ENCODE data around the gene FOXE3.
A peak's percentile ranks its signal among the peaks of the same experiment; 100 is the strongest.

Gene FOXE3

DNA sequence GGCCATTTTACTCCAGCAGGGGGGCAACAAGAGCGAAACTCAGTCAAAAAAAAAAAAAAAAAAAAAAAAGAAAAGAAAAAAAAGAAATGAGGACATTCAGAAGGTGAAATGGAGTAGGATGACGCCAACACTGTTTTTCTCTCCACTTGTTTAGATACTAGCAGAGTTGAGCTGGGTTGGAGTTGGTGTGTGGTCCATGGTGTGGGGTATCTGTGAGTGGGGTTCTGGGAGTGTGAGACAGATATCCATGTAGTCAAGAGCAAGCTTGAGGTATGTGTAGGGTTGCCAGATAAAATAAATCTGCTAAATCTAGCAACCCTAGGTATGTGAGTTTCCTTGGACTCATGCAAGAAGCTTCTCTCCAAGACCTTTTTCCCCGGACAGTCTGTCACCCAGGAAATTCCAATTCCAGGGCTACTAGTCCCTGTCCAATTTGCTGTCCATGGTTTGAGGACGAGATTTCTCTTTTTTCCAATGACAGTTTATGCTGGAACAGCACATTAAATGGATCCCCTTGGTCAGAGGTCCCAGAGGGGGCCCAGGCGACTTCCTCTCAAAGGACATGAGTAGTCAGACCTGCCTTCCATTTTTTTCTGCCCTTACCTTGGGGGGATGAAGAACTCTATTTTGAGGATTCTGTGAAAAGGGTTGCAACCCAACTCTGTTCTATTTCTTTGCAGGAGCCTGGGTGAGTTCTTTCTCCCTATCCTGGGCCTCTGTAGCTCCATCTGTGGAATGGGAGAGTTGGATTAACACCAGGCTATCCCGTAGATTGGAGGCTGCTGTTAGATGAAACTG, 19.6 kb downstream of the FOXE3 start:
- DNase-seq (ENCODE audit: low spot score), result no peak

DNA sequence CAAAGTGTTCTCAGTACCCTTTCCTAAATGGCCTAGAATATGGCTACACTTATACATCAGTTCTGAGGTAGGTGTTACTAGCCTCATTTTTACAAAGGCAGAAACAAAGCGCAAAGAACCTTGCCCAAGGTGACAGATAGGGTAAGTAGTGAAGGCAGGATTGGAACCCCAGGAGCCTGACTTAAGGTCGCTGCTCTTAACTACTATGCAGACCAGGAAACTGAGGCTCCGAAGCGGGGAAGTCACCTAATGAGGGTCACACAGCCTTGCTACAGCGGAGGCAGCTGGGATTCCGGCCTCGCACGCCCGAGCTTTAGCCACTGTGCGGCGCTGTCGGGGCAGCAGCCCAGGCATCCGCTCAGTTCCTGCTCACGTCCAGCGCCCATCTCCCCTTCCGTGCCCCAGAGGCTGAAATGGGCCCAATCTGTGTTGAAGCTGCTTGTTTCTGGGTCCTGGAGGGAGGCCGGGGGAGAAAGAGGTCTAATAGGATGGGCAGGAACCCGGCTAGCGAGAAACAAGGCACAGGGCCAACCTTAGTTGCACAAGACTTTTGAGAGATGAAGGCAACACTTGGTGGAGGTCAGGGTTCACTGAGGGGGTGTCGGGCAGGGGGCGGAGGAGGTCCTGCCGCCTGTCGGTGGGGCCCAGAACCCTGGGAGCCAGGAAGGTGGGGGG, 20.4 kb downstream of the FOXE3 start:
- peak; percentile 89 for DNase-seq (ENCODE audit: low spot score)

DNA sequence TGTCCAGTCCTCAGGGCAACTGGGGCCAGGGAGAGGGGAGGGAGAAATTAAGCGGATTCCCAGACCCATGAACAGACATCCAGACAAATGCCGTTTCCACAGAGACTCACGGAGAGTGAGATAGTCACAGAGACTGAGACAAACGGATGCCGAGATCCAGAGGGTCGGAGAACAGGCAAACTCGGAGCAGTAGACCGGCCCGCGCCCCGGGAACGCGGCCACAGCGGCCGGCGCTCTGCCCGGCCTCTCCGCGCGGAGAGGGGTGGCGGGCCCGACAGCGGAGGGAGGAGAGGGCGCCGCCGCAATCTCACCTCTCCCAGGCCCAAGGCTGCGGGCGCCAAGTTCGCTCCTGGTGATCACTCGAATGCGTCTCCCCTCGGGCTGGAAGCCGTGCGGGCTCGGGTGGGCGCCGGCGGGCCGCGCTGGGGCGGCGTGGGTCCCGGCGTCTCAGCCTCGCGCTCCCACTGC, 20.9 kb downstream of the FOXE3 start:
- DNase-seq (ENCODE audit: low spot score), result peak; percentile 43

DNA sequence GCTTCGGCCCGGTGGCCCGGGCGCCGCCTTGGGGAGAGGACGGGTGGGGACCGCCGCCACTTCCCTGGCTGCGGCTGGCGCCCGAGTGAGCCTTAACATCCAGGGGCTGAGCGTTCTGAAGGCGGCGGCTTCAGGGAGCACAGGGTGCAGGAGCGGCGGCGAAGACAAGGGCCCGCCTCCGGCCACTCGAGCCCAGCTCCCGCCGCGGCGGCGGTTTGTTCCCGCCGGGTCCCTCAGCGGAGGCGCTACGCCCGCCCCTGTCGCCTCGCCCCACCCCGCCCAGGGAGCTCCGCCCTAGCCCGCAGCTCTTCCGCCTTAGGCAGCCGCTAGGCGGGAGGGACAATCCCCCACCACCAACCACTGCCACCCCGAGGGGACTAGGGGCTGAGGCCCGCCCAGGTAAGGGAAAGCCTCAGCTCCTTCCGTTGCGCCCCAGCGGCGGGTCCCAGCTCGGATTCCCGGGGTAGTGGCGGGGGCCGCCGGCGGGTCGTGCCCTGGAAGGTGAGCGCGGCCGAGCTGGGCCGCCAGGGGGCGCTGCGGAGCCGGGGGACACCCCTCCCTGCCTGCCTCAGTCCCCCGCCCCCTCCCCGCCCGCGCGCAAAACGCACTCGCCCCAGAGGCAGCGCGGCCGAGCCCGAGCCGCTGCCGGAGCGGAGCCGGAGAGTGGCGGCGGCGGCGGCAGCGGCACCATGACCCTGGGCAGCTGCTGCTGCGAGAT, 21.5 kb downstream of the FOXE3 start, which contains the start of gene FOXD2:
TSS of gene FOXD2 (plus strand) at position 598 of the 718 bp plus-strand sequence. CDS start at position 690, 92 bp downstream.
- peak; percentile 96 for DNase-seq (ENCODE audit: low spot score)

DNA sequence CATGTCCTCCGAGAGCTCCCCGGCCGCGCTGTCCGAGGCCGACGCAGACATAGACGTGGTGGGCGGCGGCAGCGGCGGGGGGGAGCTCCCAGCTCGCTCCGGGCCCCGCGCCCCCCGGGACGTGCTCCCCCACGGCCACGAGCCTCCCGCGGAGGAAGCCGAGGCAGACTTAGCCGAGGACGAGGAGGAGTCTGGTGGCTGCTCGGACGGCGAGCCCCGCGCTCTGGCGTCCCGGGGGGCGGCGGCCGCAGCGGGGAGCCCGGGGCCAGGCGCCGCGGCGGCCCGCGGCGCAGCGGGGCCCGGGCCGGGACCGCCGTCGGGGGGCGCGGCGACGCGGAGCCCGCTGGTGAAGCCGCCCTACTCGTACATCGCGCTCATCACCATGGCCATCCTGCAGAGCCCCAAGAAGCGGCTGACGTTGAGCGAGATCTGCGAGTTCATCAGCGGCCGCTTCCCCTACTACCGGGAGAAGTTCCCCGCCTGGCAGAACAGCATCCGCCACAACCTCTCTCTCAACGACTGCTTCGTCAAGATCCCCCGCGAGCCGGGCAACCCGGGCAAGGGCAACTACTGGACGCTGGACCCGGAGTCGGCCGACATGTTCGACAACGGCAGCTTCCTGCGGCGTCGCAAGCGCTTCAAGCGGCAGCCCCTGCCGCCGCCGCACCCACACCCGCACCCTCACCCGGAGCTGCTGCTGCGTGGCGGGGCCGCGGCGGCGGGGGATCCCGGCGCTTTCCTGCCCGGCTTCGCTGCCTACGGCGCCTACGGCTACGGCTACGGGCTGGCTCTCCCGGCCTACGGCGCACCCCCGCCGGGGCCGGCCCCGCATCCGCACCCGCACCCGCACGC, 22.3 kb downstream of the FOXE3 start:
- no peak for DNase-seq (ENCODE audit: low spot score)

DNA sequence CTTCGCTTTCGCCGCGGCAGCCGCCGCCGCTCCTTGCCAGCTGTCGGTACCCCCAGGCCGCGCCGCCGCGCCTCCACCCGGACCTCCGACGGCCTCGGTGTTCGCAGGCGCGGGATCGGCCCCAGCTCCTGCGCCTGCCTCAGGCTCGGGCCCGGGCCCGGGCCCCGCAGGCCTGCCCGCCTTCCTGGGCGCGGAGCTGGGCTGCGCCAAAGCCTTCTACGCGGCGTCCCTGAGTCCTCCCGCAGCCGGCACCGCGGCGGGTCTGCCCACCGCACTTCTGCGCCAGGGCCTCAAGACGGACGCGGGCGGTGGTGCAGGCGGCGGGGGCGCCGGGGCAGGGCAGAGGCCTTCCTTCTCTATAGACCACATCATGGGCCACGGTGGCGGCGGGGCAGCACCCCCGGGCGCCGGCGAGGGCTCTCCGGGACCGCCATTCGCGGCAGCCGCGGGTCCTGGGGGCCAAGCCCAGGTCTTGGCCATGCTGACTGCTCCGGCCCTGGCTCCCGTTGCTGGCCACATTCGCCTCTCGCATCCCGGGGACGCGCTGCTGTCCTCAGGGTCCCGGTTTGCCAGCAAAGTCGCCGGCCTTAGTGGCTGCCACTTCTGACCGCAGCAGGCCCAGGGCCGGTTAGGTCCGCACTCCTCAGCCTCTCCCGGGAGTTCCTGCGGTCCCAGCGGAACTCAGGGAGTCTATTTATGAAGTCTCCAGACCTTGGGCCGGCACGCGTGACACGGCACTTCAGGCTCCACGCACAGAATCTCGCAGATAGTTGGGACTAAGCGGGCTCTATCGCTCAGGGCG, 23.1 kb downstream of the FOXE3 start:
- no peak for DNase-seq (ENCODE audit: low spot score)

DNA sequence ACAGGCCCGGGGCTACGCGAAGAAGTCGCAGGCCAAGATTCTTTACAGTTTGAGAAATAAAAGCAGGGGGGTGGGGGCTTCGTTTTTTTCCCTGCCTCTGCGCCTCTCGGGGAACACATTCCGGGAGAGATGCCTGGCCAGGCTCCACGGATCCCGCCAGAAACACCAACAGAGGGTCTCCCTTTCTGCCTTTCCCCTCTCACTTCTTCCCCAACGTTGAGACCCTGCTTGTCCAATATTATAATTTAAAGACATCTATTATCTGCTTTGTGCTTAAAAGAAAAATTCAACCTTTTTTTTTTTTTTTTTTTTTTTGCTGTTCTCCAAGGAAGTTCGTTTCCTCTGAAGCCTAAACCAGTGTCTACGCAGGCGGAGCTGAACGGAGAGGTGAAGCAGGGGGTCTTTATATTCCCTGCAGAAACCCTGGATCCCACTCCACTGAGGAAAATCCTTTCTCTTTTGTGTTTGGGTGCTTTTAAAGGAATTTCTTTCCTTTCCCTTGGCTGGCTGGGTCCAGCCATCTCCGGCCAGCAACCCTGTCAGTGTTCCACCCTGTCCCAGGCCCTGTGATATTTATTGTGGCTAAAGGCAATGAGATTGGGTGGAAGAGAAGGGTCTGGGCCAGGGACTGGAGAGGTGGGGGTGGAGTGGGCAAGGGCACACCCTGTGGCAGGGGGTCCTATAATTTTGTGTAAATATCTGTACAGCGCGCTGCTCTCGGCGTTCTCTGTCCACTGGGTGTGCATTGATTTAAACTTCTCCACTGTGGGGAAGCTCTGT, 23.9 kb downstream of the FOXE3 start:
- DNase-seq (ENCODE audit: low spot score), result no peak

DNA sequence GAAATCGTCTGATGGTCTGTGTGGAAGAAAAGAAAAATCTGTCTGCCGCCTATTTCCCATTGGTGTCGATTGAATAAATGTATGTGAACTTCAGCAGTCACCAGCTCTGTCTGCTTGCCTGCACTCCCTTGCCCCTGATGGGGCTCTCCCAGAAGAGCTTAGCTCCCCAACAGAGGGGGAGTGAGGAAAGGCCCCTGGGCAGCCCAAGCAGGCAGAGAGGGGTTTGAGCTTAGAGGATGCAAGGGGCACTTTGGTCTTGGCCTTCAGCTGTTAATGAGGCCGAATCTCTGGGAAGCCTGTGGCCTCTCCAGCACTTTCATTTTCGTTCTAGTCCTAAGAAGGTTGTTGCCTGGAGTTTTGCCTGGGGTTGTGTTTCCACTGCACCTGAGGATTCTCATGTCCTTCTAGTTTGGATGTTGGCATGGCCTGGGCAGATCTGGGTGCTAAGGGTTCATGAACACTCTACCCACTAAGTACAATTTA, 24.6 kb downstream of the FOXE3 start:
- DNase-seq (ENCODE audit: low spot score), result no peak

DNA sequence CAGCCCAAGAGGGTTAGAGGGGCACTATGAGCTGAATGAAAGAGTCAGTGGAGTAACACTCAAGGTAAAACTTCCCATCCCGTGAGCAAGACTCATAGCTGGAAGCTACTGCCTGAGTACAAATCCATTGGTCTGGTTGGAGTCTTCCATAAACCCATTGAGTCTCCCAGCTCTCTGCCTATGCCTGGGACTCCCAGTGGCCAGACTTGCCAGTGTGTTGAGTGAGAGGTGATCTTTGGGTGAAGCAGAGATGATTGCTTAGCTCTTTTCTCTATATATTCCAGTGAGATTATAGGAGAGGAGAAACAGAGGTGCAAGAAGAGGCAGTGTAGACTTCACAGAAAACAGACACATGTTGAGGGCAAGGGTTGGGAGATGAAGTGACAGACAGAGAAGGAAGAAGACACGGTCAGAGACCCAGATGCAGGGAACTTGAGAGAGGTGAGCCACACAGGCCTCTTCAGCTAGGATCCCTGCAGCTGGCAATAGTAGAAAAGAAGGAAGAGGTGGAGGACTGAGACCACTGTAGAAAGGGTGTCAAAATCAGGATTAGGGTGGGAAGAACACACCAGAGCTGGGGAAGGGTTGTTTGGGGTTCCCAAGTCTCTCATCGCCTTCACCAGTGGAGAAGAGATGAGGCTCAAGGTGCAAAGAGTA, 25.5 kb downstream of the FOXE3 start:
- no peak for DNase-seq (ENCODE audit: low spot score)

DNA sequence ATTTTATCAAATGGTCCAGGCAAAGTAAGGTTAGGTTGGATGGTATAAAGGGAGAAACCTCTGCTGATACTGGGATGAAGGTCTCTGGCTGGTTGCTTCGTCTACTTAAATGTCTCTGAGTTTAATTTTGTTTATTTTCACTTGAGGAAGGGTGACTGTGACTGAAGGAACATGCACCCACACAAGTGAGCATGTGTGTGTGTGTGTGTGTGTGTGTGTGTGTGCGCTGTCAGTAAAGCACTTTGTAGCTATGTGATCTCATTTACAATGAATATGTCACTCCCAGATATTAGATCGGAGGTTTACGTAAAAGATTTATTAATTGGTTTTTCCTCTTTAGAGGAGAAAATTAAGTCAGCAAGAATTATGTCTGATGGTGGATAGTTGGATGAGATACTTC, 26.1 kb downstream of the FOXE3 start:
- DNase-seq (ENCODE audit: low spot score), result no peak

DNA sequence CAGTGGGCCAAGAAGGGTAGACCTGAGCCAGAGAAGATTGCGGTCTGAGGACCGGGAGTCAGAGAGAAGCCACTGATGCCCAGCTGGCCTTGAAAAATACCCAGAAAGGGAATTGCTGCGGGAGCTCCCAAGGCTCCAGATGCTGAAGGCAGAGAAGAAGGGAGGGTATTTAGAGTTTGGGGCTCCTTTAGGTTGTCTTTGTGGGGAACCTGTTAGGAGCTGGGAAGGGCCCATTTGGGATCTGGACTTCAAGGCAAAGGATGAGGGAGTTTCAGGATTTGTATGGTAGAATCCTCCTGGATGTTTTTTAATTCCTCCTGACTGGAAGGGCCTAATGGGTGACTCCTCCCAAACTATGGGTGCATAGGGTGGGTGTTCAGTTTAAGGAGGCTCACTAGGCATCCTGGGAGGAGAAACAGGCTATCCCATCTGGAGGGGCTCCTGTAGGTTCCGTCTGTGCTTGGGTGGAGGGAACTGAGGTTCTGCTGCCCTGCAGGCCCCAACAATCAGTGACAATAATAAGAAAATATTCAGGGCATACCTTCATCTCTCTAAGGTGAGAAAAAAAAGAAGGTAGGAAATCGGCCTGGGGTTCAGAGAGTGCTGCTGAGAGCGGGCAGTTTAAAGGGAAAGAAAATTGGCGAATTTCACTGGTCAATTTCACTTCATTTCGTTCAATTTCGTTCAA, 26.9 kb downstream of the FOXE3 start:
- no peak for DNase-seq (ENCODE audit: low spot score)

DNA sequence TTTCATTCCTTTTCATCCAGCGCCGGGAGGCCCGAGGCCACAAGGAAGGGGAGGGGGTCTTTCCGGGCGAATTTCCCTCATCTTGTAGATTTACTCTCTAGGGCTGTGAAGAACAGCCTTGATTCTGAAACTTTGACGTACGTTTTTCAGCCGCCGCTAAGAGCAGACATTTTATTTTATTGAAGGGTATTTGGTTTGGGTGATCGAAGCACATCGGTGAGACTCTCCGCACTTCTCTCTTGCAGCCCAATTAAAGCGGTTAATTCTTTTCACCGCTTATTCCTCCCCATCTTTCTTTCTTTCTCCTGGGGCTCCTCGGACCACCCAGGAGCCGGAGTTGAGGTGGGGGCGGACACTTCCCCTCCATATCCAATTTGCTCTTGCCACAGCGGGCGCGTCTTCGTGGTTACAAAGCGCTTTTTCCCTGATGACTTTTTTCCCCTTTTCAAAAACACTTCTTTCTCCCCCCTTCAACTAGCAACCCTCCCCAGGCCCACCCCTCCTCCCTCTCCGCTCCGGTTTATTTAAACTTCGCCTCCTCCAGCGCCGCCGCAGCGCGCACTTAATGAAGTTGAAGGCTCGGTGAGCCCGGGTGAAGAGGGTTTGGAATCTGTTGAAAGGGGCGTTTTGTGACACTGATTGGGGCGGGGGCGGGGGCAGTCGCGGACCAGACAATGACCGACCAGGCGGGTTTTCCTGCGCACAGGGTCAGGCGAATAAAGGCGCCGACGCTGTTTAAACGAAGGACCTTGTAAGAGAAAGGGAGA, 27.6 kb downstream of the FOXE3 start:
- no peak for DNase-seq (ENCODE audit: low spot score)

DNA sequence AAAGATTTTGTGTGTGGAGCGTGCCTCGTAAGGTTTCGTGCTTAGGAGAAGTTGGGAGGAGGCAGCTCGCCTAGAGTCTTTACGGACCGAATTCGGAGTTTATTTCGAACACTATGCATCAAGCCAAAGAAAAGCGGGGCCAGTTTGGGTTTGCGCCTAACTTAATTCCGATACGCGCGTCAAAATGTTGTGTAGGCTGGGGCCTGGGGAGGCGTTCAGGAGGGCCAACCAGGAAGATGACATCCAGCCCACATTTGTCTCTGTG, 28.1 kb downstream of the FOXE3 start:
- no peak for DNase-seq (ENCODE audit: low spot score)

DNA sequence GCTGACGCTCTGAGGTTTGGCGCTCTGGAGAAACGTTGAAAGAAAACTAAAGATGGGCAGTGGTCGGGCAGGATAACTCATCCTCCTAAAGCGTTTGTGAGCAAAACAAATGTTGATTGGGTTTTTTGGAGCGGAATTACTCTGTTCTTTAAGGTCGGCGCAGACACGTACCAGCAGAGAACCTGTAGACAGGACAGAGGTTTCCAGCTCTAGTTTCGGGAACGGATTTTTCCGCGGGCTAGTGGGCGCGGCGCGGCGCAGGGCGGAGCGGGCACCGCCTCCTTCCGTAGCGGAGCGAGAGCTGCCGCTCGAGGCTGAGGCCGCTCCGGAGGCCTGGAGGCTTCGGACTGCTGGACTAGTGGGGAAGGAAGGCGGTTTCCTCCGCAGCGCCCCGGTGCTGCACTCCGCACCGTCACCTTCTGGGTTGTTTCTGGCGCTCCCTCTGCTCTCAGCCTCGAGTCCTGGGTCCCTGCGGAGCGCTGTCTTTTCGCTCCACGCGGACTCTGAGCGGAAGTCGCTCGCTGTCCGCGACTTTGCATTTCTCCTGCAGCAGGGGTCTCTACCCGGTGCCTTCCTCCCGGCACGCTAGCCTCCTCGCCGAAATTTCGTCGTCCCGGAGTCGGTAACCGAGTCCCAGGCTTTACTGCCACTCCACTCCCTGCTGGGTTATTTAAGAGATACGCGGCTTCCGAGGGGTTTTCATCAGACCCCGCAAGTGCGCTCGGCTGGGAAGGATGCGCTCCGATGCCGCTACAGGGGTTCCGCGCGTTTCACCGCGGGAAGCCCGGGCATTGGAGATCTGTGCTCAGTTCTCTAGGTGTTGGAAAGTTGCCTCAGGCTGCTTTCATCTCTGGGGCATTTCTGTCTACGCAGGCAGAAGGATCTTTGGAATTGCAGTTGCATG, 28.7 kb downstream of the FOXE3 start:
- peak; percentile 62 for DNase-seq (ENCODE audit: low spot score)

DNA sequence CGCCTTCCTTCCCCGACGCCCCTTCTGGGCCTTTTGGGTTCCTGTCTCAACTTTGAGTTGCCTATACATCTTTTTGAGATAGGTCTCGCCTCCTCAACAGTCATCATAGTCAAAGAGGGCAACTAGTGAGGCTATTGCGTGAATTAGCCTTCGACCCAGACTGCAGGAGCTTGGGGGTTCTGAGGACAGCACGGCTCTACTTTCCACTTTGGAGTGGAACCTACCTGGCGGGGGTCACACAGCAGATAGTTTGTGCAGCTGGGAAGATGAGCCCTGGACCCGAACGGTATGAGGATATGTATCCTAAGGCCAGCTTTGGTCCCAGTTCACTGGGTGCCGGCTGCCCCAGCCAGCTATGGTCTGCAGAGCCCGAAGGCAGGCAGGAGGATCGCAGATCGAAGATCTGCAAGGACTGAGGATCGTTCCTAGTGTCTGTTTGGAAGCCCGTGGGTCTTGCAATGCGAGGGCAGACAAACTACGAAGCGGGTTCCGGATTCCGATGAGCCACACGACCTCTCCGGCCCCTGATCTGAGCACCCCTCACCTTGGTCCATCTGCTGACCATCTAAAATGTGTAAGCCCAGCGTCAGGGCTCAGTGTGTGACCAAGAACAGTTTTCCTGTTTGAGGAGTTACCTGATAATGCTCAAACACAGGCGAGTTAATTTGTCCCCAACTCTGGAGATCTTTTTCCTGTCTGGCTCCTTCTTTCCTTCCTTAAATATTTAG, 29.9 kb downstream of the FOXE3 start:
- no peak for DNase-seq (ENCODE audit: low spot score)

DNA sequence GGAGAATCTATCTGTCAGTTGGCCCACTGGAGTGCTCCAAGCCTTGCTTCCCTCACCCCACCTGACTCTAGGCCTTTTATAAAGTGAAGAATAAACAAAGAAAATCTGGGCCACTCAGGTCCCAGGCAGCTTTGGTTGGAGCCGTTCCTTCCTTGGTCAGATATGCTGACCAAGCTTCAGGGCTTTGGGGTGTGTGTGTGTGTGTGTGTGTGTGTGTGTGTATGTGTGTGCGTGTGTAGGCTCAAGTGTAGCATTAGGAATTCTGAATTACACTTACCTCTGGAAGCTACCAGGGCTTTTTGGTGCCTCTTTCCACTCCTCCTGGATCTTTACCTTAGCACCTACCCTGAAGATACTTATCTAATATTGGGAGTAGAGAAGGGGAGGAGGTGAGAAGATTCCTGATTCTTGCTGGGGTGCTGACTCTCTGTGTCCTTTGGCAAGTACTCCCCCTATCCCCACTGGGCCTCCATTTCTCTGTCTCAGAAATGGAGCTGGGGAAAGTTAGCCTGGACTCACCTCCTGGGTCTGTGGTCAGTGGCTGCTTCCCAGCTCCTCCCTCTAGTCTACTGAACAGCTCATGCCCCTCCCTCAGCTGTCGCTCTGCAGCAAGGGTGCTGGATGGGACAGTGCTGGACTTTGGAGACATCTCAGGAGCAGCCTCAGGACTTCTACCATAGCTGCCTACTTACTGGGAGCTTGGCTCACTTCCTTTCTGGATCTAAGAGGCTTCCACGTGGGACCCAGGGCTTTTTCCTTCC, 32.6 kb downstream of the FOXE3 start:
- no peak for DNase-seq (ENCODE audit: low spot score)

All from AG20443 (cell line).